Kidney epithelial cell (primary cell): Measurements from ENCODE around the gene TKTL2. TPM values are rescaled to one million over a fixed set of nuclear protein-coding genes. Genes with fewer than 3 reads are reported as not detected.
A peak's percentile ranks its signal among the peaks of the same experiment; 100 is the strongest.

Experiments
- DNase-seq: peaks from one replicate; pipeline ENCODE4 v3.0.0-alpha.2; 2010; ENCODE audit warnings: low read depth
- H3K27me3 ChIP-seq: 2 replicates; pipeline ENCODE4 v1.6.0; 2011; ENCODE audit warnings: low read length; ENCODE audit not compliant: control insufficient read depth, insufficient read depth
- H3K36me3 ChIP-seq: 2 replicates; pipeline ENCODE4 v1.5.1; 2011; ENCODE audit warnings: low read length; ENCODE audit not compliant: control insufficient read depth, insufficient read depth
- H3K4me3 ChIP-seq: 2 replicates; pipeline ENCODE4 v1.5.1; 2011; ENCODE audit warnings: low read depth, mild to moderate bottlenecking, control low read depth, low read length
- CTCF ChIP-seq: IDR thresholded peaks from 2 replicates; pipeline ENCODE4 v1.5.1; 2011; ENCODE audit warnings: mild to moderate bottlenecking, moderate library complexity, low read length, control low read depth, inconsistent platforms; ENCODE audit not compliant: insufficient read depth, poor library complexity, severe bottlenecking
- total RNA-seq: library from RNA; depleted of rRNA; stranded (reverse); fragments of >200 nt; gene quantifications from 2 replicates; pipeline ENCODE4 v1.2.3, GENCODE V29; 2015

The TKTL2 gene
- not detected in 2 replicates for total RNA-seq

- H3K27me3 ChIP-seq, result no peaks in the 10 kb centered on the region
- H3K36me3 ChIP-seq, result no peaks in the 10 kb centered on the region
- TF ChIP-seq CTCF, result no peak
- no peak for DNase-seq
- H3K4me3 ChIP-seq, result no peak within 1 kb of the TSS
These were observed at the start of gene TKTL2 for GRCh38 chr4:163473576-163473975. TKTL2 (minus strand) TSS chr4:163473754; CDS start chr4:163473734, 20 bp downstream.

- Histone ChIP-seq H3K27me3 (no peaks in the 10 kb centered on the region), H3K36me3 (peaks cover 1% of the 10 kb centered on the region), H3K4me3 (no peak overlapping the region)
- no peak for TF ChIP-seq CTCF
- no peak for DNase-seq
These were observed 41.6 kb upstream of the TKTL2 start for GRCh38 chr4:163515198-163515597.

- no peak for DNase-seq
- no peak for TF ChIP-seq CTCF
- H3K36me3 ChIP-seq, result no peaks in the 10 kb centered on the region
- no peaks in the 10 kb centered on the region for H3K27me3 ChIP-seq
- H3K4me3 ChIP-seq, result no peak overlapping the region
These were observed 31.8 kb upstream of the TKTL2 start for GRCh38 chr4:163505374-163505773.

- no peak overlapping the region for H3K4me3 ChIP-seq
These were observed 27.0 kb upstream of the TKTL2 start for GRCh38 chr4:163500586-163500985.

GRCh38 chr4:163495900-163496299 lies 22.3 kb upstream of the TKTL2 start:
- no peaks in the 10 kb centered on the region for H3K27me3 ChIP-seq
- no peaks in the 10 kb centered on the region for H3K36me3 ChIP-seq
- no peak for TF ChIP-seq CTCF
- no peak for DNase-seq
- peak overlapping the region; percentile 65 for H3K4me3 ChIP-seq

More at GRCh38 chr4:163500586-163500985, 27.0 kb upstream of the TKTL2 start:
- no peaks in the 10 kb centered on the region for H3K27me3 ChIP-seq
- DNase-seq, result no peak
- H3K36me3 ChIP-seq, result no peaks in the 10 kb centered on the region
- TF ChIP-seq CTCF, result no peak
